Measurements from ENCODE around the gene PEX11A.
A peak's percentile ranks its signal among the peaks of the same experiment; 100 is the strongest.

The PEX11A gene

DNA sequence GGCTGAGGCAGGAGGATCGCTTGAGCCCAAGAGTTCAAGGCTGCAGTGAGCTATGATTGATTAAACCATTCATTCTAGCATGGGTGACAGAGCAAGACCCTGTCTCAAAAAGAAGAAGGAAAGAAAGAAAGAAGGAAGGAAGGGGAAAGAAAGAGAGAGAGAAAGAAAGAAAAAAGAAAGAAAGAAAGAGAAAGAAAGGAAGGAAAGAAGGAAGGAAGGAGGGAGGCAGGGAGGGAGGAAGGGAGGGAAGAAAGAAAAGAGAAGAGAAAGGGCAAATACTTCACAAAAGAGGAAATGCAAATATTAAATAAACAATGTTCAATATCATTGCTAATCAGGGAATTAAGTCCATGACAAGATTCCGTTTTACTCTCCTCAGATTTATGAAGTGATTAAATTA, 31.3 kb downstream of the PEX11A start:
- H3K27ac ChIP-seq (ENCODE audit: low read length) = no peak overlapping the region
- peaks cover 13% of the 10 kb centered on the region for H3K4me1 ChIP-seq (ENCODE audit: low read length)
- no peak for TF ChIP-seq EZH2phosphoT487 (IDR thresholded peaks at IDR 0.05; ENCODE audit: low read length)
- no peak for TF ChIP-seq EZH2 (optimal IDR thresholded peaks at IDR 0.05; ENCODE audit: low read depth, low read length)
- TF ChIP-seq, protein P1, sequence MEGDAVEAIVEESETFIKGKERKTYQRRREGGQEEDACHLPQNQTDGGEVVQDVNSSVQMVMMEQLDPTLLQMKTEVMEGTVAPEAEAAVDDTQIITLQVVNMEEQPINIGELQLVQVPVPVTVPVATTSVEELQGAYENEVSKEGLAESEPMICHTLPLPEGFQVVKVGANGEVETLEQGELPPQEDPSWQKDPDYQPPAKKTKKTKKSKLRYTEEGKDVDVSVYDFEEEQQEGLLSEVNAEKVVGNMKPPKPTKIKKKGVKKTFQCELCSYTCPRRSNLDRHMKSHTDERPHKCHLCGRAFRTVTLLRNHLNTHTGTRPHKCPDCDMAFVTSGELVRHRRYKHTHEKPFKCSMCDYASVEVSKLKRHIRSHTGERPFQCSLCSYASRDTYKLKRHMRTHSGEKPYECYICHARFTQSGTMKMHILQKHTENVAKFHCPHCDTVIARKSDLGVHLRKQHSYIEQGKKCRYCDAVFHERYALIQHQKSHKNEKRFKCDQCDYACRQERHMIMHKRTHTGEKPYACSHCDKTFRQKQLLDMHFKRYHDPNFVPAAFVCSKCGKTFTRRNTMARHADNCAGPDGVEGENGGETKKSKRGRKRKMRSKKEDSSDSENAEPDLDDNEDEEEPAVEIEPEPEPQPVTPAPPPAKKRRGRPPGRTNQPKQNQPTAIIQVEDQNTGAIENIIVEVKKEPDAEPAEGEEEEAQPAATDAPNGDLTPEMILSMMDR (IDR thresholded peaks at IDR 0.05; ENCODE audit: low read length) = no peak
- no peaks in the 10 kb centered on the region for H4K20me1 ChIP-seq (ENCODE audit: insufficient read depth, low read length)
- H3K9ac ChIP-seq (ENCODE audit: low read length) = no peak overlapping the region
- H3K36me3 ChIP-seq (replicated peaks; ENCODE audit: insufficient read depth, low read length) = no peaks in the 10 kb centered on the region
- H3K4me3 ChIP-seq (ENCODE audit: low read length) = no peak overlapping the region
- no peaks in the 10 kb centered on the region for H3K9me2 ChIP-seq (replicated peaks; ENCODE audit: insufficient read depth, low read length)
- H2AFZ ChIP-seq (ENCODE audit: low read length) = no peak overlapping the region
- H3K27me3 ChIP-seq (replicated peaks; ENCODE audit: insufficient read depth, low read length) = no peaks in the 10 kb centered on the region
- peaks cover 11% of the 10 kb centered on the region for H3F3A ChIP-seq (ENCODE audit: insufficient read depth, low read length)
- no peaks in the 10 kb centered on the region for H3K9me3 ChIP-seq (replicated peaks; ENCODE audit: insufficient read depth, low read length)
- no peak for DNase-seq
- H3K79me2 ChIP-seq (ENCODE audit: low read length) = no peaks in the 10 kb centered on the region
- no peak overlapping the region for H3K4me2 ChIP-seq (ENCODE audit: low read depth, low read length)

DNA sequence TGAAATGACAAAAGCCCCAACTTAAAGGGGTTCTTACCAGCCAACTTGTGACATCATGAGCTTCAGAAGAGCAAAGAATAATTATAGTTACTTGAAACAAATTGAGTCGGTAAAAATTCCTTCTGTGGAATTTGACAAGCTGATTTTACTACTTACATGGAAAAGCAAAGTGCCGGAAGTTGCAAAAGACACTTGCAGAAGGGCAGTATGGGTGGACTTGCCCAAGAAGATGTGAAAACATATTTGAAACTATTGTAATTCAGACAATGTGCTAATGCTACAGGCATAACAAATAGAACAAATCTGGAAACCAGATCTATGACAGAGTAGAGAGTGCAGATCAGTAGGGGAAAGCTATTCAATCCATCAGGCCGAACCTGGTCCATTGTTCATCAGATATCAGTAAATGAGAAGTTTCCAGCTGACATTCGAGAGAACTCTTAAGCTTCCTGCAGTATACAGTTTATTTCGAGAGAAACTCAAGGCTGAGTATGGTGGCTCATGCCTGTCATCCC, 32.8 kb downstream of the PEX11A start:
- Histone ChIP-seq H2AFZ (ENCODE audit: low read length) (no peak overlapping the region), H3K4me1 (ENCODE audit: low read length) (peaks cover 13% of the 10 kb centered on the region), H4K20me1 (ENCODE audit: insufficient read depth, low read length) (no peaks in the 10 kb centered on the region), H3K27ac (ENCODE audit: low read length) (no peak overlapping the region), H3K9me3 (replicated peaks; ENCODE audit: insufficient read depth, low read length) (no peaks in the 10 kb centered on the region), H3K79me2 (ENCODE audit: low read length) (no peaks in the 10 kb centered on the region), H3K4me2 (ENCODE audit: low read depth, low read length) (no peak overlapping the region), H3K36me3 (replicated peaks; ENCODE audit: insufficient read depth, low read length) (no peaks in the 10 kb centered on the region), H3K4me3 (ENCODE audit: low read length) (no peak overlapping the region), H3K9me2 (replicated peaks; ENCODE audit: insufficient read depth, low read length) (no peaks in the 10 kb centered on the region), H3F3A (ENCODE audit: insufficient read depth, low read length) (peaks cover 11% of the 10 kb centered on the region), H3K27me3 (replicated peaks; ENCODE audit: insufficient read depth, low read length) (no peaks in the 10 kb centered on the region), H3K9ac (ENCODE audit: low read length) (no peak overlapping the region)
- TF ChIP-seq EZH2 (optimal IDR thresholded peaks at IDR 0.05; ENCODE audit: low read depth, low read length) (no peak), EZH2phosphoT487 (IDR thresholded peaks at IDR 0.05; ENCODE audit: low read length) (no peak)
- TF ChIP-seq, protein P1 (IDR thresholded peaks at IDR 0.05; ENCODE audit: low read length) = no peak
- no peak for DNase-seq

DNA sequence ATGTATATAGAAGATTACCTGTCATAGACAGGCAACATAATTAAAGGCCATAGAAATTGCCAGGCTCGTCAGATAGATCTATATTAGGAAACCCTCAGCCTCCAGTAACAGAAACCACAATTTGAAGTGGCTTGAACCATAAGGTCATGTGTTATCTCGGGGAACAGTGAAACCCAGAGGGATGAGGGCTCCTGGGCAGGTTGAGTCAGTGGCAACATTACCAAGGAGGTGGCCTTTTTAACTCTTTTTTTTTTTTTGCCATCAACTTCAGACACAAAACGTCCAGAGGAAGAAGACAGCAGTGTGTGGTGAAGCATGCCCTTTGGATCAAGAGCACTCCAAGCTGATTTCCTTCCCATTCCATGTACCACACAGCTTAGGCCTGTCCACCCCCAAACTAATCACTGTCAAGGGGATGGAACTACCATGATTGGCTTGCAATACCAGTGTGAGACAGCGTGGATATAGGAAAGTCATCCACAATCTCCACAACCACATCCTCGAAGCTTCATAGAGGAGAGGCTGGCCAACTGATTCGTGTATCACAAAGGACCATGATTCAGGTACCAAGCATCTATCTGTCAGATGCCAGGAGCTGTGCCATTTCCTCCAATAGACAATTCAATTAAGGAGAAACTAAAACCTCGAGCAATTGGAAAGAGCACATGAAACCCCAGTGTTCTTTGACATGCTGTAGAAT, 34.3 kb downstream of the PEX11A start:
- H3K79me2 ChIP-seq (ENCODE audit: low read length) = no peaks in the 10 kb centered on the region
- DNase-seq = peak; percentile 79
- H3F3A ChIP-seq (ENCODE audit: insufficient read depth, low read length) = peaks cover 11% of the 10 kb centered on the region
- TF ChIP-seq, protein P1 (IDR thresholded peaks at IDR 0.05; ENCODE audit: low read length) = no peak
- TF ChIP-seq EZH2 (optimal IDR thresholded peaks at IDR 0.05; ENCODE audit: low read depth, low read length) (no peak), EZH2phosphoT487 (IDR thresholded peaks at IDR 0.05; ENCODE audit: low read length) (no peak)
- H3K27ac ChIP-seq (ENCODE audit: low read length) = peak overlapping the region; percentile 19; the same call in 1 of the 2 replicates
- peaks cover 13% of the 10 kb centered on the region for H3K4me1 ChIP-seq (ENCODE audit: low read length)
- H3K9ac ChIP-seq (ENCODE audit: low read length) = no peak overlapping the region
- H4K20me1 ChIP-seq (ENCODE audit: insufficient read depth, low read length) = no peaks in the 10 kb centered on the region
- peak overlapping the region; percentile 57 for H3K4me2 ChIP-seq (ENCODE audit: low read depth, low read length)
- H3K9me2 ChIP-seq (replicated peaks; ENCODE audit: insufficient read depth, low read length) = no peaks in the 10 kb centered on the region
- no peaks in the 10 kb centered on the region for H3K9me3 ChIP-seq (replicated peaks; ENCODE audit: insufficient read depth, low read length)
- H3K36me3 ChIP-seq (replicated peaks; ENCODE audit: insufficient read depth, low read length) = no peaks in the 10 kb centered on the region
- peak overlapping the region; percentile 49; the same call in 1 of the 2 replicates for H2AFZ ChIP-seq (ENCODE audit: low read length)
- no peaks in the 10 kb centered on the region for H3K27me3 ChIP-seq (replicated peaks; ENCODE audit: insufficient read depth, low read length)
- no peak overlapping the region for H3K4me3 ChIP-seq (ENCODE audit: low read length)

Measured in MM.1S (cell line).